CD4-positive, alpha-beta T cell (primary cell): ENCODE data around the gene ZNF79. TPM values are rescaled to one million over a fixed set of nuclear protein-coding genes. Genes with fewer than 3 reads are reported as not detected.

Source experiments
- ATAC-seq: fragments of 200-7000 bp; cut with Tn5 transposase; one replicate; pipeline ENCODE4 v1.10.0; 2022; ENCODE audit warnings: mild to moderate bottlenecking; ENCODE audit not compliant: poor library complexity
- CTCF ChIA-PET: fragments of 350-600 bp; sonication (Branson Sonifier 250); formaldehyde crosslinking; loops from one replicate; lab custom pipeline; 2021; ENCODE audit warnings: antibody characterized with exemption, inconsistent platforms; lab: Charles Lee
- POLR2A ChIA-PET: fragments of 350-600 bp; sonication (Branson Sonifier 250); formaldehyde crosslinking; loops from one replicate; lab custom pipeline; 2021; ENCODE audit warnings: antibody characterized with exemption, inconsistent platforms; lab: Charles Lee
- DNase-seq, 14 experiments: peaks; one replicate each; pipeline ENCODE4 v3.0.0-alpha.2; 2013 to 2020; ENCODE audit warnings: mixed read lengths in 2 of 14
- H3K27ac ChIP-seq, 2 donors: one replicate each; pipeline versions ENCODE4 v1.5.1 to v1.7.0; 2013; ENCODE audit warnings: low read length in 2 of 2, low read depth in 1 of 2, mild to moderate bottlenecking in 1 of 2
- H3K27me3 ChIP-seq, 2 experiments: 1 replicate in 1 of 2; 2 replicates in 1 of 2; pipeline versions ENCODE4 v1.6.1 to v1.7.0; 2013; ENCODE audit warnings: low read length in 2 of 2, control low read depth in 1 of 2, mild to moderate bottlenecking in 1 of 2, moderate library complexity in 1 of 2; ENCODE audit not compliant: insufficient read depth in 2 of 2, control insufficient read depth in 1 of 2
- H3K36me3 ChIP-seq: one replicate; pipeline ENCODE4 v1.6.1; 2013; ENCODE audit warnings: low read length, control low read depth; ENCODE audit not compliant: insufficient read depth
- H3K4me1 ChIP-seq: one replicate; pipeline ENCODE4 v1.6.1; 2013; ENCODE audit warnings: low read length, control low read depth; ENCODE audit not compliant: insufficient read depth
- H3K4me3 ChIP-seq: one replicate; pipeline ENCODE4 v1.5.1; 2013; ENCODE audit warnings: mild to moderate bottlenecking, low read length, moderate library complexity
- H3K9me3 ChIP-seq, 2 experiments: 1 replicate in 1 of 2; 2 replicates in 1 of 2; pipeline versions ENCODE4 v1.6.1 to v1.7.0; 2013; ENCODE audit warnings: low read length in 2 of 2, mild to moderate bottlenecking in 2 of 2, control low read depth in 1 of 2, moderate library complexity in 1 of 2; ENCODE audit not compliant: control insufficient read depth in 1 of 2, insufficient read depth in 1 of 2
- H3K27ac Mint-ChIP-seq: one replicate; pipeline ENCODE4 v1.8.0; 2020; ENCODE audit warnings: mixed read lengths
- H3K27me3 Mint-ChIP-seq: one replicate; pipeline ENCODE4 v1.8.0; 2021; ENCODE audit warnings: mixed read lengths
- H3K36me3 Mint-ChIP-seq: one replicate; pipeline ENCODE4 v1.8.0; 2021; ENCODE audit warnings: low read depth, mixed read lengths
- H3K4me1 Mint-ChIP-seq: one replicate; pipeline ENCODE4 v1.8.0; 2021; ENCODE audit warnings: low read depth, mixed read lengths
- H3K4me3 Mint-ChIP-seq: one replicate; pipeline ENCODE4 v1.8.0; 2020; ENCODE audit warnings: mild to moderate bottlenecking, mixed read lengths
- H3K9me3 Mint-ChIP-seq: one replicate; pipeline ENCODE4 v1.8.0; 2020; ENCODE audit warnings: mixed read lengths
- intact Hi-C, 2 experiments: fragments of 100-400 bp; cut with DNase I in 1 of 2; cut with micrococcal nuclease in 1 of 2; formaldehyde crosslinking; loops; one replicate each; pipeline versions ENCODE4 v1.15.1 to v1.9.0; 2023 to 2025; cut with DNase I, micrococcal nuclease
- total RNA-seq, 174 experiments: library from RNA in 2 of 174; stranded (reverse) in 2 of 174; gene quantifications; one replicate each; pipeline ENCODE4 v1.2.3 and lab custom pipeline; 2021 to 2026
- TF ChIP-seq, protein P1 (sequence below): fragments of 200-600 bp; IDR thresholded peaks from one replicate; pipeline ENCODE4 v1.8.0; 2022; ENCODE audit warnings: antibody characterized with exemption, mild to moderate bottlenecking

Gene ZNF79
- total RNA-seq, 2 experiments from 2014 or later: 4.3 to 4.9 TPM

DNA sequence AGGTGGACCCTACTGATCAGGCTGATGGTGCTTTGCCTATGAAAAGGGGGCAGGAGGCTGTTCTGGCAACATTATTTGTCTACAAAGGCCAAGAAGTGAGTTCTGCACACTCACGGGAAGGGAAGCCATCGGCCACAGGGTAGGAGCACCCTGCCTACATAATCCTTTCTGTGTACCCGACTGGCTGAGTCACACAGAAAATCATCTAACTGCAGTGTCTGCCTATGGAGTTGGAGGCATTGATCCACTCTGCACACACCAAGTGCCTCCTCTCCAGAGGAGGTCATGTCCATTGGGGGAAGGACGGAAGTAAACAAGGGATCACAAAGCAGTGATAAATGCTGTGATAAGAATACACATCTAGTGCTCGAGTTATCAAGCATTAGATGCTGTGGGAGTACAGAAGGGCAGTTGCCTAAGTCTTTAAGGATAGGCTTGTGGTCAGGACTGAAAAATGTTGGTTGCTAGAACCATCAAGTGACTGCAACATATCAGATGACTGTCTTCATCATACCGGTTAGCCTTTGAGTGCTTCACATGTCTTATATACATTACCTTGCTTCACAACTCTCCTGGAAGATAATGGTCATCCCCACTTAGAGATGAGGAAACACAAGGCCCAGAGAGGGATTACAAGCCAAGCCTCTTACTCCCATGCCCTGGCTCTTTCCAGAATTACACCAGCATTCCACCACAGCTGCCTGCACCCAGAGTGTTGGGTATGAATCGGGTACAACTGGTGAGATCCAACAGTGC, 28.5 kb upstream of the ZNF79 start:
- H3K4me3 Mint-ChIP-seq: peak overlapping the region; percentile 34
- H3K36me3 Mint-ChIP-seq: no peaks in the 10 kb centered on the region
- peaks cover 83% of the 10 kb centered on the region for H3K27me3 Mint-ChIP-seq
- Histone ChIP-seq H3K36me3 (no peaks in the 10 kb centered on the region), H3K9me3 (peaks cover 0 to 11% of the 10 kb centered on the region in 2 experiments), H3K27ac (no peak overlapping the region), H3K27me3 (peaks cover 67 to 78% of the 10 kb centered on the region in 2 experiments), H3K4me3 (no peak overlapping the region), H3K4me1 (peaks cover 28% of the 10 kb centered on the region)
- TF ChIP-seq, protein P1, sequence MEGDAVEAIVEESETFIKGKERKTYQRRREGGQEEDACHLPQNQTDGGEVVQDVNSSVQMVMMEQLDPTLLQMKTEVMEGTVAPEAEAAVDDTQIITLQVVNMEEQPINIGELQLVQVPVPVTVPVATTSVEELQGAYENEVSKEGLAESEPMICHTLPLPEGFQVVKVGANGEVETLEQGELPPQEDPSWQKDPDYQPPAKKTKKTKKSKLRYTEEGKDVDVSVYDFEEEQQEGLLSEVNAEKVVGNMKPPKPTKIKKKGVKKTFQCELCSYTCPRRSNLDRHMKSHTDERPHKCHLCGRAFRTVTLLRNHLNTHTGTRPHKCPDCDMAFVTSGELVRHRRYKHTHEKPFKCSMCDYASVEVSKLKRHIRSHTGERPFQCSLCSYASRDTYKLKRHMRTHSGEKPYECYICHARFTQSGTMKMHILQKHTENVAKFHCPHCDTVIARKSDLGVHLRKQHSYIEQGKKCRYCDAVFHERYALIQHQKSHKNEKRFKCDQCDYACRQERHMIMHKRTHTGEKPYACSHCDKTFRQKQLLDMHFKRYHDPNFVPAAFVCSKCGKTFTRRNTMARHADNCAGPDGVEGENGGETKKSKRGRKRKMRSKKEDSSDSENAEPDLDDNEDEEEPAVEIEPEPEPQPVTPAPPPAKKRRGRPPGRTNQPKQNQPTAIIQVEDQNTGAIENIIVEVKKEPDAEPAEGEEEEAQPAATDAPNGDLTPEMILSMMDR: no peak
- intact Hi-C loops: loop anchor here in 1 of 2 experiments (2.0 to 5.0 kb wide), 3 partner anchors 27 to 178 kb away; no protein-coding TSS in a partner anchor
- ChIA-PET CTCF (interaction anchor here (0.8 to 1.7 kb wide), 2 partner anchors 8 to 42 kb away, joined by 4 to 13 read pairs; no protein-coding TSS in a partner anchor), POLR2A (interaction anchor here (1.7 kb wide), 2 partner anchors 8 to 55 kb away, joined by 13 to 25 read pairs; partner anchors contain the start of genes LRSAM1 and RPL12)
- ATAC-seq: no peak
- H3K27ac Mint-ChIP-seq: no peak overlapping the region
- no peaks in the 10 kb centered on the region for H3K9me3 Mint-ChIP-seq
- H3K4me1 Mint-ChIP-seq: peaks cover 21% of the 10 kb centered on the region
- DNase-seq: no peak

DNA sequence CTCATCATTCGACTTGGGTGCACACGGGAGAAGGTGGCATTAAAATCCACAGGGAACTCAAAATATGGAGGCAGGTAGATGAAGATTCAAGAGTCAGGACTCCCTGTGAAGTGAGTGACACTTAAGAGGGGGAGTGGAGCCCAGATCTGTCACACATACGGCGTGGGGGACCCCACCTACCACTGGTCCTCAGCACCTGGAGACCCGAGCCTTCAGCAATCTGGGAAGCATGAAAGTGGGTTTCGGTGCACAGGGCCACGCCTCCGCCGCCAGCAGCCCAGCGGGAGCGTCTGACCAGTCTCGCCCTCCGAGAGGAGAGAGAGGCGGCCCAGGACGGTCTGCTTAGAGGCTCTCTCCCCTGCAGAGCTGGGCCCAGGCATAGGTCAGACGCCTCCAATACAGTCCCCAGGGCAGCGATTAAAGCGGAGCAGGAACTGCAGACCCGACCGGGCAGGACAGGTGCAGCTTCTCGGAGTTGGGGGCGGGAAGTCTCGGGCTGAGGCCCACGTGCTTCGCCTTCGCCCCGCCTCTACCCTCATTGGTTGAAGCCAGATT, 27.9 kb upstream of the ZNF79 start:
- Histone ChIP-seq H3K9me3 (peaks cover 0 to 8% of the 10 kb centered on the region in 2 experiments), H3K27me3 (peaks cover 69 to 81% of the 10 kb centered on the region in 2 experiments), H3K4me3 (peak overlapping the region; percentile 44), H3K36me3 (no peaks in the 10 kb centered on the region), H3K27ac (no peak overlapping the region), H3K4me1 (peaks cover 28% of the 10 kb centered on the region)
- ChIA-PET POLR2A (interaction anchor here (1.0 to 1.7 kb wide), 3 partner anchors 8 to 95 kb away, joined by 3 to 25 read pairs (median 13); partner anchors contain the start of genes LRSAM1 and RPL12), CTCF (interaction anchor here (0.8 to 1.7 kb wide), 5 partner anchors 8 to 172 kb away, joined by 3 to 13 read pairs (median 3); partner anchors contain the start of gene ZNF79)
- H3K27me3 Mint-ChIP-seq: peaks cover 87% of the 10 kb centered on the region
- intact Hi-C loops: loop anchor here in 1 of 2 experiments (2.0 to 5.0 kb wide), 3 partner anchors 26 to 179 kb away; no protein-coding TSS in a partner anchor
- peaks cover 21% of the 10 kb centered on the region for H3K4me1 Mint-ChIP-seq
- no peak overlapping the region for H3K27ac Mint-ChIP-seq
- no peaks in the 10 kb centered on the region for H3K36me3 Mint-ChIP-seq
- TF ChIP-seq, protein P1: no peak
- DNase-seq (no peak), ATAC-seq (no peak)
- peak overlapping the region; percentile 69 for H3K4me3 Mint-ChIP-seq
- no peaks in the 10 kb centered on the region for H3K9me3 Mint-ChIP-seq
